Ovary (tissue), 9 donors: ENCODE data around the gene PLBD1. TPM values are rescaled to one million over a fixed set of nuclear protein-coding genes. Genes with fewer than 3 reads are reported as not detected.

Source experiments
- DNase-seq, 5 donors: peaks; one replicate each; pipeline ENCODE4 v3.0.0-alpha.2; 2019 to 2020
- H3K27ac ChIP-seq, 2 donors: fragments of 200-600 bp; one replicate each; pipeline versions ENCODE4 v1.5.1 to v1.8.0; 2019 to 2022
- H3K27me3 ChIP-seq: fragments of 200-600 bp; one replicate; pipeline ENCODE4 v1.8.0; 2022
- H3K36me3 ChIP-seq: fragments of 200-600 bp; sonication (generic); one replicate; pipeline ENCODE4 v1.5.1; 2019
- H3K4me1 ChIP-seq: one replicate; pipeline ENCODE4 v1.8.1; 2013; ENCODE audit warnings: mild to moderate bottlenecking, moderate library complexity; ENCODE audit not compliant: insufficient read depth
- H3K4me3 ChIP-seq: fragments of 200-600 bp; sonication (generic); one replicate; pipeline ENCODE4 v1.5.1; 2017
- H3K9me3 ChIP-seq, 2 donors: fragments of 200-600 bp in 1 of 2; sonication (generic) in 1 of 2; one replicate each; pipeline versions ENCODE4 v1.5.1 to v1.8.1; 2013 to 2019; ENCODE audit warnings: mild to moderate bottlenecking in 1 of 2, moderate library complexity in 1 of 2
- EP300 ChIP-seq: sonication (generic); formaldehyde crosslinking; IDR thresholded peaks from one replicate; pipeline ENCODE4 v1.6.1; 2017; ENCODE audit warnings: antibody characterized with exemption
- POLR2A ChIP-seq: fragments of 450-650 bp; IDR thresholded peaks from one replicate; pipeline ENCODE4 v1.6.1; 2017; ENCODE audit warnings: antibody characterized with exemption, mild to moderate bottlenecking, moderate library complexity
- WGBS, 3 donors: extraction: QIAGEN DNeasy Blood & Tissue Kit in 1 of 3; methylation state at CpG; one replicate each; pipeline versions ENCODE4 v1.1.5 to v1.1.7; 2013 to 2017; 5-methylcytosine and 5-hydroxymethylcytosine counted together
- intact Hi-C, 4 donors: fragments of 100-400 bp; cut with DNase I; formaldehyde crosslinking; loops; one replicate each; pipeline versions ENCODE4 v1.11.0 to v1.15.1; 2022 to 2023
- polyA plus RNA-seq, 2 donors: library from polyadenylated mRNA; stranded (reverse); fragments of 200-250 nt in 1 of 2; fragments of 350-450 nt in 1 of 2; fragmentation: Illumina TruSeq in 1 of 2; extraction: RNeasy Lipid Tissue Mini Kit (QIAGEN cat#74804) in 1 of 2; gene quantifications; one replicate each; pipeline ENCODE4 v1.2.3, GENCODE V29; 2013 to 2014
- small RNA-seq: library from RNA; depleted of rRNA; stranded (forward); fragments of <200 nt; gene quantifications from one replicate; pipeline ENCODE3, GENCODE V24; 2016
- total RNA-seq, 7 donors: library from RNA; depleted of rRNA in 2 of 7; stranded (reverse); fragments of >200 nt in 2 of 7; fragmentation: NEBNext Ultra II Directional in 3 of 7; extraction: Animal tissue kit (Norgen Biotek cat#: 25700) in 3 of 7; gene quantifications; one replicate each; pipeline versions ENCODE4 v1.1.0 to v1.2.4, GENCODE V29; 2016 to 2023
- TF ChIP-seq, protein P1 (sequence below), 3 donors: fragments of 450-650 bp in 2 of 3; fragments of 200-600 bp in 1 of 3; IDR thresholded peaks; one replicate each; pipeline versions ENCODE4 v1.5.1 to v1.8.0; 2016 to 2022; ENCODE audit warnings: antibody characterized with exemption in 3 of 3, mild to moderate bottlenecking in 1 of 3
- donor health status: DM: no; HTN: no; CAD: no; lungs with moderate emphysema.
- donor health status: DM: no; HTN: no; CAD: no.
- donor health status: Bipolar disorder and iron deficiency.
- donor health status: DM: yes; HTN: yes; CAD: no.
- donor health status: DM: no; HTN: no; CAD: no.
- donor health status: DM: yes; HTN: yes; CAD: no.

PLBD1 gene
- total and polyA plus RNA-seq, 9 donors: 1.1 to 54.0 (median 4.6) TPM

- Histone ChIP-seq H3K4me1 (no peaks in the 10 kb centered on the region), H3K4me3 (no peak overlapping the region), H3K27ac (no peak overlapping the region), H3K27me3 (no peaks in the 10 kb centered on the region), H3K36me3 (no peaks in the 10 kb centered on the region), H3K9me3 (peaks cover 0 to 9% of the 10 kb centered on the region in 2 donors)
- no peak for DNase-seq
- WGBS, 3 donors: 97 to 100% (median 97%) methylated on average over 1 of the region's 1 CpG
- TF ChIP-seq EP300 (no peak), POLR2A (no peak)
- TF ChIP-seq, protein P1, sequence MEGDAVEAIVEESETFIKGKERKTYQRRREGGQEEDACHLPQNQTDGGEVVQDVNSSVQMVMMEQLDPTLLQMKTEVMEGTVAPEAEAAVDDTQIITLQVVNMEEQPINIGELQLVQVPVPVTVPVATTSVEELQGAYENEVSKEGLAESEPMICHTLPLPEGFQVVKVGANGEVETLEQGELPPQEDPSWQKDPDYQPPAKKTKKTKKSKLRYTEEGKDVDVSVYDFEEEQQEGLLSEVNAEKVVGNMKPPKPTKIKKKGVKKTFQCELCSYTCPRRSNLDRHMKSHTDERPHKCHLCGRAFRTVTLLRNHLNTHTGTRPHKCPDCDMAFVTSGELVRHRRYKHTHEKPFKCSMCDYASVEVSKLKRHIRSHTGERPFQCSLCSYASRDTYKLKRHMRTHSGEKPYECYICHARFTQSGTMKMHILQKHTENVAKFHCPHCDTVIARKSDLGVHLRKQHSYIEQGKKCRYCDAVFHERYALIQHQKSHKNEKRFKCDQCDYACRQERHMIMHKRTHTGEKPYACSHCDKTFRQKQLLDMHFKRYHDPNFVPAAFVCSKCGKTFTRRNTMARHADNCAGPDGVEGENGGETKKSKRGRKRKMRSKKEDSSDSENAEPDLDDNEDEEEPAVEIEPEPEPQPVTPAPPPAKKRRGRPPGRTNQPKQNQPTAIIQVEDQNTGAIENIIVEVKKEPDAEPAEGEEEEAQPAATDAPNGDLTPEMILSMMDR (IDR thresholded peaks at IDR 0.05): no peak
- intact Hi-C loops: no loop called here
Observed at GRCh38 chr12:14471497-14471896, 96.2 kb downstream of the PLBD1 start.

GRCh38 chr12:14460212-14460841 lies 107.4 kb downstream of the PLBD1 start:
- WGBS, 3 donors: 95 to 96% (median 95%) methylated on average over 5 of the region's 5 CpGs
- H3K36me3 ChIP-seq: no peaks in the 10 kb centered on the region
- H3K27ac ChIP-seq: no peak overlapping the region
- TF ChIP-seq, protein P1 (IDR thresholded peaks at IDR 0.05): no peak
- TF ChIP-seq EP300 (no peak), POLR2A (no peak)
- no peaks in the 10 kb centered on the region for H3K27me3 ChIP-seq
- no peak for DNase-seq
- H3K4me3 ChIP-seq: no peak overlapping the region
- H3K4me1 ChIP-seq: no peaks in the 10 kb centered on the region
- no peaks in the 10 kb centered on the region for H3K9me3 ChIP-seq
- intact Hi-C loops: no loop called here

GRCh38 chr12:14454098-14454907 lies 113.4 kb downstream of the PLBD1 start:
- no peaks in the 10 kb centered on the region for H3K36me3 ChIP-seq

More at GRCh38 chr12:14454098-14454907, 113.4 kb downstream of the PLBD1 start:
- no peaks in the 10 kb centered on the region for H3K4me1 ChIP-seq
- intact Hi-C loops: no loop called here
- no peak for TF ChIP-seq EP300
- TF ChIP-seq, protein P1 (IDR thresholded peaks at IDR 0.05): no peak
- TF ChIP-seq POLR2A: no peak
- H3K27me3 ChIP-seq: no peaks in the 10 kb centered on the region
- no peak overlapping the region for H3K27ac ChIP-seq
- 75 to 79% (median 75%) methylated on average over 2 of the region's 2 CpGs for WGBS, 3 donors
- H3K9me3 ChIP-seq: no peaks in the 10 kb centered on the region
- DNase-seq: no peak
- no peak overlapping the region for H3K4me3 ChIP-seq

Small RNAs within 50 kb of the gene (small RNA-seq; reads per million reads assigned to genes)
- gene RN7SKP134: not detected

Other genes with a start within 250 kb of the PLBD1 start
- 10 to 100 TPM; 34.8 to 91.5 (median 78.4) TPM for gene ATF7IP, start 202.2 kb downstream of the PLBD1 start, total RNA-seq
- 10 to 100 TPM; 12.4 to 30.7 TPM for gene ATF7IP, start 202.2 kb downstream of the PLBD1 start, polyA plus RNA-seq
- under 1 TPM in 1 of 7 donors, not detected in 6; 0.36 TPM for gene GUCY2C, start 128.7 kb upstream of the PLBD1 start, total RNA-seq
- not detected for gene GUCY2C, start 128.7 kb upstream of the PLBD1 start, polyA plus RNA-seq
- 10 to 100 TPM; 12.9 to 68.2 (median 50.5) TPM for gene WBP11, start 235.6 kb upstream of the PLBD1 start, total RNA-seq
- gene WBP11, start 235.6 kb upstream of the PLBD1 start, polyA plus RNA-seq: 10 to 100 TPM; 21.1 to 84.1 TPM
- gene C12orf60, start 235.8 kb upstream of the PLBD1 start, total RNA-seq: 1 to 10 TPM in 3 of 7 donors, under 1 TPM in 4; 0.60 to 1.2 (median 0.82) TPM
- 1 to 10 TPM in 1 of 2 donors, under 1 TPM in 1; 0.50 to 1.9 TPM for gene C12orf60, start 235.8 kb upstream of the PLBD1 start, polyA plus RNA-seq
- under 1 TPM in 1 of 7 donors, not detected in 6; 0.15 TPM for gene SMCO3, start 246.3 kb upstream of the PLBD1 start, total RNA-seq
- gene SMCO3, start 246.3 kb upstream of the PLBD1 start, polyA plus RNA-seq: under 1 TPM; 0.04 to 0.30 TPM